ENCODE measurements around the gene NDUFB8.

The NDUFB8 gene

DNA sequence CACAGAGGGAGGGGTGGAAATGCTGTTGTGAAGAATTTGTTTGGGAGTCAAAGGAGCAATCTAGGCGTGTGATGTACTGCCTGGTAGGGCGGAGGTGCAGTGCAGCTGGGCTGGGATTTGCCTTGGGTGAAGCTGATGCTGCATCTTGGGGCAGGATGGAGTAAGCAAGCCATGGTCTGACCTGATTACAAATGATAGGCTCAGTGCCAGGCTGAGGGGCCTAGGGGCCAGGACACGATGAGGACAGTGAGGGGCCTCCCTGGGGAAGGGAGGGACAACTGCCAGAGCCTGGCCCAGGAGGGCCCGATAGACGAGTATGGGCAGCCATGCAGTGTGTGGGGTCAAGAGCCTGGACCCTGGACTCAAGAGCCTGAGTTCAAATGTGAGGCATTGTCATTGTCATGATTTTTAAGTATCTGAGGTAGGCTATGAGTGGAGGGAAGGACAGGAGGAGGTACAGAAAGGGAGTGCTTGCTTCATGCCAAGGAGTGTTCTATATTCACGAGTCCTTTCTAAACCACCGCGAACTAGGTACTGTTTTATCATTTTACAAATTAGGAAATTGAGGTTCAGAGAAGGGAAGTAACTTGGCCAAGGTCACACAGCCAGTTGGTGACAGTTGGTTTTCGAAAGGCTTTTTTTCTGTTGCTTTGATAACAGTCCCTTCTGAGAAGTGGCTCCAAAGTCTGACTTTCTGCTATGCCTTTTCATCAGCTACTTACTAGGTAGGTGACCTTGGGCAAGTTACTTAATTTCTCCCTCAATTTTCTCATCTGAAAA lies 35.7 kb upstream of the NDUFB8 start:
- no peak for ATAC-seq
- TF ChIP-seq, protein P1, sequence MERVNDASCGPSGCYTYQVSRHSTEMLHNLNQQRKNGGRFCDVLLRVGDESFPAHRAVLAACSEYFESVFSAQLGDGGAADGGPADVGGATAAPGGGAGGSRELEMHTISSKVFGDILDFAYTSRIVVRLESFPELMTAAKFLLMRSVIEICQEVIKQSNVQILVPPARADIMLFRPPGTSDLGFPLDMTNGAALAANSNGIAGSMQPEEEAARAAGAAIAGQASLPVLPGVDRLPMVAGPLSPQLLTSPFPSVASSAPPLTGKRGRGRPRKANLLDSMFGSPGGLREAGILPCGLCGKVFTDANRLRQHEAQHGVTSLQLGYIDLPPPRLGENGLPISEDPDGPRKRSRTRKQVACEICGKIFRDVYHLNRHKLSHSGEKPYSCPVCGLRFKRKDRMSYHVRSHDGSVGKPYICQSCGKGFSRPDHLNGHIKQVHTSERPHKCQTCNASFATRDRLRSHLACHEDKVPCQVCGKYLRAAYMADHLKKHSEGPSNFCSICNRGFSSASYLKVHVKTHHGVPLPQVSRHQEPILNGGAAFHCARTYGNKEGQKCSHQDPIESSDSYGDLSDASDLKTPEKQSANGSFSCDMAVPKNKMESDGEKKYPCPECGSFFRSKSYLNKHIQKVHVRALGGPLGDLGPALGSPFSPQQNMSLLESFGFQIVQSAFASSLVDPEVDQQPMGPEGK (CRISPR knock-in tag; IDR thresholded peaks at IDR 0.05; ENCODE audit: borderline replicate concordance), result no peak
- no peak for TF ChIP-seq RARB (CRISPR knock-in tag; IDR thresholded peaks at IDR 0.05)
- no peak for TF ChIP-seq OSR1 (CRISPR knock-in tag; IDR thresholded peaks at IDR 0.05)
- TF ChIP-seq TOX (CRISPR knock-in tag; IDR thresholded peaks at IDR 0.05; ENCODE audit: borderline replicate concordance), result no peak
- no peak for TF ChIP-seq CSDC2 (CRISPR knock-in tag; IDR thresholded peaks at IDR 0.05)
- no peak for TF ChIP-seq ZNF70 (CRISPR knock-in tag; IDR thresholded peaks at IDR 0.05)
- no peak for TF ChIP-seq ZNF8 (CRISPR knock-in tag; IDR thresholded peaks at IDR 0.05)

GRCh38 chr10:100562008-100562672 lies 32.5 kb upstream of the NDUFB8 start:
- no peak for TF ChIP-seq TCF4 (CRISPR knock-in tag; IDR thresholded peaks at IDR 0.05; ENCODE audit: borderline replicate concordance)
- peak; percentile 80 for ATAC-seq

DNA sequence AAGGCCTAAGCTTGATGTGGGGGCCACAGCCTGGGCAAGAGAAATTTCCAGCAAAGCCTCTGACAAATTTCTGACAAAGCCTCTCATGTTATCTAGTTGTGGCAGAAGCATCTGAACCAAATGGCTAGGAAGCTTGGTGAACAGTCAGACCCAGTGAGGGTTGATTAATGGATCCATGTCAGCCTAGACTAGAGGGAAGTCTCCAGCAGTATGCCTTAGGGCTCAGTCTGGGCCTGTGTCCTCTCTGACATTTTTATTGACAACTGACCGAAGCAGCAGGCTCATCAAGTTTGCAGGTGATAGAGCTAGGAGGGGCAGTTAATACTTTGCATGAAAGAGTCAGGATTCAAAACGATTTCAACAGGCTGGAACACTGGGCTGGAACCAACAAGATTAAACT lies 31.3 kb upstream of the NDUFB8 start:
- no peak for ATAC-seq
- TF ChIP-seq, protein P1 (CRISPR knock-in tag; IDR thresholded peaks at IDR 0.05; ENCODE audit: borderline replicate concordance), result no peak
- TF ChIP-seq CREB5 (CRISPR knock-in tag; IDR thresholded peaks at IDR 0.05; ENCODE audit: low read depth) (no peak), PPARA (CRISPR knock-in tag; IDR thresholded peaks at IDR 0.05; ENCODE audit: borderline replicate concordance) (no peak), ZNF8 (CRISPR knock-in tag; IDR thresholded peaks at IDR 0.05) (no peak), ZNF565 (CRISPR knock-in tag; conservative IDR thresholded peaks at IDR 0.05; ENCODE audit: low read depth) (no peak), CSDC2 (CRISPR knock-in tag; IDR thresholded peaks at IDR 0.05) (no peak)

DNA sequence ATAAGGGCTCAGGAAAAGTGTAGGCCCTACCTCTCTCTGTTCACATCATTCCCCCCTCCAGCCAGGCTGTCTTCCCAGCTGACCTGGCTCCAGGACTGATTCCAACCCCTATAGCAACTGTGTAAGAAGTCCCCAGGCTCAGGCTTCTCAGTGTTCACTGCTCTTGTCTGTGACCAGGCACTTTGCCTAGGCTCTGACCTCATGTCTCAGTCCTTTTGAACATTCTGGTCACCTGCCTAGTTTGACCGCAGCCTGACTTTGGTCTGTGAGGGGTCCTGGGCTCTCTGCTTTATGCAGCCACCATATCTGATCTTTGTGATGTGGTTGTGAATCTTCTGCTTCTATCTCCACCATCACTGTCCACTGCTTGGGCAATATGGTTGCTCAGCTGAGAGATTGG lies 30.6 kb upstream of the NDUFB8 start:
- TF ChIP-seq ZC3H10 (CRISPR knock-in tag; IDR thresholded peaks at IDR 0.05) (no peak), ARNTL (CRISPR knock-in tag; IDR thresholded peaks at IDR 0.05; ENCODE audit: borderline replicate concordance, low read depth) (no peak), CREB5 (CRISPR knock-in tag; IDR thresholded peaks at IDR 0.05; ENCODE audit: low read depth) (no peak)
- no peak for ATAC-seq

GRCh38 chr10:100554902-100555301 lies 25.2 kb upstream of the NDUFB8 start:
- TF ChIP-seq ZNF565 (CRISPR knock-in tag; conservative IDR thresholded peaks at IDR 0.05; ENCODE audit: low read depth) (no peak), ZC3H10 (CRISPR knock-in tag; IDR thresholded peaks at IDR 0.05) (no peak)
- TF ChIP-seq, protein P1 (CRISPR knock-in tag; IDR thresholded peaks at IDR 0.05; ENCODE audit: borderline replicate concordance), result no peak
- no peak for ATAC-seq

Data from SK-N-SH treated with all-trans-retinoic acid at 6 μM for 48 hours (cell line).